Neural progenitor cell (in vitro differentiated cells): ENCODE data around the gene DNASE1L3.

ENCODE experiments used
- CTCF ChIP-seq: fragments of 200-600 bp; sonication (generic); IDR thresholded peaks from 2 replicates; pipeline ENCODE4 v1.5.1; 2017; ENCODE audit warnings: antibody characterized with exemption, mild to moderate bottlenecking
- EZH2 ChIP-seq: fragments of 200-600 bp; sonication (generic); IDR thresholded peaks from 2 replicates; pipeline ENCODE4 v1.6.1; 2017; ENCODE audit warnings: antibody characterized with exemption, mild to moderate bottlenecking, moderate library complexity
- EZH2phosphoT487 ChIP-seq: fragments of 200-600 bp; sonication (generic); IDR thresholded peaks from 2 replicates; pipeline ENCODE4 v1.6.1; 2017; ENCODE audit warnings: antibody characterized with exemption

GRCh38 chr3:58214484-58215316, 3.9 kb upstream of the DNASE1L3 start:
- TF ChIP-seq CTCF (no peak), EZH2phosphoT487 (no peak), EZH2 (no peak)
